ENCODE data around the gene TYW5. TPM values are rescaled to one million over a fixed set of nuclear protein-coding genes. Genes with fewer than 3 reads are reported as not detected.
"Not testable (repeated sequence)": the region's sequence is repeated elsewhere in the genome, so short reads cannot be mapped to it uniquely, and the experiment has no call there.

The TYW5 gene
- total RNA-seq, 2 experiments from 2014 or later = 7.8 to 7.9 TPM

DNA sequence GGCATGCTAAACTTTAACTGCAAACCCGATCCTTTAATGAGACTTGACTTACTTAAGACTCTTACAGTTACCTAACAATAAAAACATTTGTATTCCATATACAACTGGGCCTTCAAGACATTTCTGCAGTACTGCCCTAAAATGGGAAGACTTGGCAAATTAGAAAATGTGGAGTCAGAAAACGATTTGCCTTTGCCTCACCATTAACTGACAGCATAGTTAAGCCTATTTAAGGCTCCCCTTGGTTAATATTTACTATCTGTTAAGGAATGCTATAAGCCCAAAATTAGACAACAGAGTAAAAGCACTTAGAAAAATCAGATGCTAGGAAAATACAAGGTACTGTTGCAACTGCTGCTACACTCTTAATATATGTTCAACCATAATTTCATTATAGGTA, 18.7 kb downstream of the TYW5 start:
- CTCF ChIA-PET = no interaction called here
- Mint-ChIP-seq H3K27me3 (ENCODE audit: low read depth) (no peaks in the 10 kb centered on the region), H3K4me1 (ENCODE audit: low read depth) (no peaks in the 10 kb centered on the region), H3K27ac (no peak overlapping the region), H3K4me3 (no peak overlapping the region), H3K9me3 (no peaks in the 10 kb centered on the region), H3K36me3 (ENCODE audit: low read depth) (peaks cover 10% of the 10 kb centered on the region)
- DNase-seq = no peak
- intact Hi-C loops (cut with micrococcal nuclease) = no loop called here

DNA sequence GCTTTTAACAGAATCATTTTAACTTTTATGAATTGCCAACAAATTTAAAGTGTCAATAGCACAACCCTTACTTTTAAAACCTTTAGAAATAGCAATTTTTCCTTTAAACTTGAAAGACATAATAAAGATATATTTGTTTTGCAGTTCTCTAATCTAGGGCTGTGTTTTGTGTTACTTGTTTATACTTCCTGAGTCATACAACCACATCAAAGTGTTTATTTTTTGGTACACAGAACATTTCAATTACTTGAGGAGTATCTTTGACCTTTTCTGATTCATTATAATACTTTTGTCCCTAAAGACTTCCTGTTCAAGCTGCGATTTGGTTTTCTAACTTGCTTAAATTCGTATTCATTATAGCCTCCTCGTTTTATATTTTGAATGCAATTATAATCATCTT, 21.8 kb downstream of the TYW5 start:
- Mint-ChIP-seq H3K36me3 (ENCODE audit: low read depth) (peaks cover 13% of the 10 kb centered on the region), H3K9me3 (no peaks in the 10 kb centered on the region), H3K27me3 (ENCODE audit: low read depth) (no peaks in the 10 kb centered on the region), H3K4me3 (no peak overlapping the region), H3K27ac (no peak overlapping the region), H3K4me1 (ENCODE audit: low read depth) (no peaks in the 10 kb centered on the region)
- intact Hi-C loops (cut with micrococcal nuclease) = no loop called here
- CTCF ChIA-PET = interaction anchor here (0.6 kb wide), 1 partner anchor 117 kb away, joined by 3 read pairs; no protein-coding TSS in a partner anchor
- no peak for DNase-seq

DNA sequence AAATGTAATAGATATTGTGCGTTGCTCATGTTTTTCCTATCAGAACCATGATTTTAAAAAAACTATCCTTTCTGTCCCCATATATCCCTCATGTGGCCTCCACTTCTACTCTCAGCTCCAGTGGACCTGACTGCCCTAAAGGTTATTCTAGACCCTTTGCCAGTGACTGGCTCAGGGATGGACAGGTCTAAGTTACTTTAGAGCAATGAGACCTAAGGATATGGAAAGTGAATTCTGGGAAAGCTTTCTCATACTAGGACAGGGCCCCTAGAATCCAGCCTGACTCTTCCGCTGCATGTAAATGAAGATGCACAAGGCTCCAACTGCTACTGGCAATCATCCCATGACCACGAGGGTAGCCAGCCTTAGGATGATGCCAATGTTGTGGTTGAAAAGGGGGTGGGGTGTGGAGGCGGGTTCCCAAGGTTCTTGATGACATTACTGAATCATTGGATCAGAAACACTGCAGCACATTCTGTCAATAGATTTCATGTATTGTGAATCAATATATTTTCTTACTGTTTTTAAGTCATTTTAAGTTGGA, 22.9 kb downstream of the TYW5 start:
- Mint-ChIP-seq H3K27me3 (ENCODE audit: low read depth) (no peaks in the 10 kb centered on the region), H3K27ac (no peak overlapping the region), H3K9me3 (no peaks in the 10 kb centered on the region), H3K4me1 (ENCODE audit: low read depth) (no peaks in the 10 kb centered on the region), H3K36me3 (ENCODE audit: low read depth) (peaks cover 12% of the 10 kb centered on the region), H3K4me3 (no peak overlapping the region)
- intact Hi-C loops (cut with micrococcal nuclease) = no loop called here
- CTCF ChIA-PET = interaction anchor here (0.5 to 0.9 kb wide), 2 partner anchors 8 to 45 kb away, joined by 3 to 4 read pairs; no protein-coding TSS in a partner anchor
- DNase-seq = no peak

DNA sequence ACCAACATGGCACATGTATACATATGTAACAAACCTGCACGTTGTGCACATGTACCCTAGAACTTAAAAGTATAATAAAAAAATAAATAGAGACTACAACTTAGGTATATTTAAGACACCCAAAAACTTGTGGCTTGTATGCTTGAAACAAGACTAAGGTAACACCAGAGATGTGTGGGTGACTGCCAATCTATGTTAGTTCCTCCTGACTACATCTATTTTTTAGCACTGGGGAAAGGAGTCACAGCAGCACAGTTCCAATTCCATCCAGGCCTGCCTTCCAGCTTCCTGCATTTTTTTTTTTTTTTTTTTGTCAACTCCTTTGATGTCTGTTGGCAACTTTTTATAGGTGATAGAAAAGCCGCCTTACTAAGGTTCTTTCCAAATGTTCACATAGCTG, 26.0 kb downstream of the TYW5 start:
- Mint-ChIP-seq H3K4me1 (ENCODE audit: low read depth) (peaks cover 2% of the 10 kb centered on the region), H3K9me3 (no peaks in the 10 kb centered on the region), H3K36me3 (ENCODE audit: low read depth) (peaks cover 20% of the 10 kb centered on the region), H3K27ac (no peak overlapping the region), H3K4me3 (no peak overlapping the region), H3K27me3 (ENCODE audit: low read depth) (no peaks in the 10 kb centered on the region)
- DNase-seq = no peak
- intact Hi-C loops (cut with micrococcal nuclease) = no loop called here
- CTCF ChIA-PET = interaction anchor here (0.7 kb wide), 1 partner anchor 364 kb away, joined by 3 read pairs; no protein-coding TSS in a partner anchor

DNA sequence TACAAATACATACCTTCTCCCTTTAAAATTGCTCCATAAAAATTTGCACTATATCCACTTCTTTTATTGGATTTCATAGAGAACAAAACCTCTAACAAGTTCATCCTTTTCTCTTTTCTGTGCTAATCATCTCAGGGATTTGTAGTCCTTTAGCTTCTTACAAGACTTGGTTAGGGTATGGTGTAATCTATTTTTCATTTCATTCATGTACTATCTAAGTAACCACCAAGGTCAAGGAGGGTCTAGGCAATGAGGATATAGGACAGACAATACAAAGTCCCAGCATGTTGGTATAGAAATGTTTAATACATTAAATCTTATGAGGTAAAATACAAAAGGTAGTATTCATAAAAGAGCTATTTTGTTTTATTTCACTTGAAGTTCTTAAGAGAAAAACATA, 26.7 kb downstream of the TYW5 start:
- Mint-ChIP-seq H3K4me1 (ENCODE audit: low read depth) (peaks cover 7% of the 10 kb centered on the region), H3K36me3 (ENCODE audit: low read depth) (peaks cover 20% of the 10 kb centered on the region), H3K27ac (no peak overlapping the region), H3K27me3 (ENCODE audit: low read depth) (no peaks in the 10 kb centered on the region), H3K4me3 (no peak overlapping the region), H3K9me3 (no peaks in the 10 kb centered on the region)
- intact Hi-C loops (cut with micrococcal nuclease) = no loop called here
- CTCF ChIA-PET = no interaction called here
- no peak for DNase-seq

DNA sequence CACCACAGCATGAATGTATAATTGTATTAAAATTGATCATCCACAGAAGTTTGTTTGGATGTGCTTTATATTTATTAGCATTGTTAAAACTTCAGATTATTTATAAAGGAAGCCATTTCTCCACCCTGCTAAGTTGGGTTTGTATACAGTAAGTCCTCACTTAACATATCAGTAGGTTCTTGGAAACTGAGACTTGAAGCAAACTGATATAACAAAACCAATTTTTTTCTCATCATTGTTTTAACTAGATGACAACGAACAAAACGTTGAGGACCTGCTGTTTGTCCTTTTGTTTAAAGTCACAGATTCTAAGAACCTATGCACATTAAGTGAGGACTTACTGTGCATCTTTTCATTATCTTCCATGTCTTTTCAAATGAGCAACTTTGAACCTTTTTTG, 27.1 kb downstream of the TYW5 start:
- Mint-ChIP-seq H3K36me3 (ENCODE audit: low read depth) (peaks cover 20% of the 10 kb centered on the region), H3K27ac (no peak overlapping the region), H3K4me1 (ENCODE audit: low read depth) (peaks cover 7% of the 10 kb centered on the region), H3K9me3 (no peaks in the 10 kb centered on the region), H3K4me3 (no peak overlapping the region), H3K27me3 (ENCODE audit: low read depth) (no peaks in the 10 kb centered on the region)
- intact Hi-C loops (cut with micrococcal nuclease) = no loop called here
- CTCF ChIA-PET = no interaction called here
- no peak for DNase-seq

DNA sequence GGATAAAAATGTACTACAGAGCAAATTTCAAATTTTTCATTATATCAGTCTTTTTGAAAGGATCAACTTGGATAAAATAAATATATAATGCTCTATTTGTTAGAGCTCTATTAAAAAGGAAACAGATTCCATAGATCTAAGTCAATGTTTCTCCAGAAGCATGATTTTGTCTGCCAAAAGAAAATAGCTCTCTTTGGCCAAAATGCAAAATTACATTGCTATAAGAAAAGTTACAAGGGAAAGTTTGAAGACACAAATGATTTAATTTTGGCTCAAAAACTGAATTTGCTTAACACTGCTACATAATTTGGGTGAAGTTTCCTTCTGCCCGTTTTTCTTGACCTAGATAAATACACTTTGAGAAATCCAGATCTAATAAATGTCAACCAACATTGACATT, 28.5 kb downstream of the TYW5 start:
- Mint-ChIP-seq H3K4me3 (no peak overlapping the region), H3K27ac (no peak overlapping the region), H3K27me3 (ENCODE audit: low read depth) (no peaks in the 10 kb centered on the region), H3K9me3 (no peaks in the 10 kb centered on the region), H3K4me1 (ENCODE audit: low read depth) (peaks cover 12% of the 10 kb centered on the region), H3K36me3 (ENCODE audit: low read depth) (peaks cover 22% of the 10 kb centered on the region)
- DNase-seq = no peak
- intact Hi-C loops (cut with micrococcal nuclease) = no loop called here
- CTCF ChIA-PET = no interaction called here

DNA sequence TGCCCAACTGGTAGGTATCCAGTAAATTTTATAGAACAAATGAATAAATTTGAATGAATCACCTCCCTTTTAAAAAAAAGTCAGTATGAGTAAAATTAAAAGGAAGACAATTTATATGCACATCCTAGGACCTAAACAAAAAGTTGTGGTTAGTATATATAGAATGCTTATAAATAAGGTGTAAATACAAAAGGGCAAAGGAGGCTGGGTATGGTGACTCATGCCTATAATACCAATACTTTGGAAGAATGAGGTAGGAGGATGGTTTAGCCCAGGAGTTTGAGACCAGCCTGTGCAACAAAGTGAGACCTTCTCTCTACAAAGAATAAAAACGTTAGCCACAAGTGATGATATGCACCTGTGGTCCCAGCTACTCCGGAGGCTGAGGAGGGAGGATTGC, 31.4 kb downstream of the TYW5 start:
- intact Hi-C loops (cut with micrococcal nuclease) = no loop called here
- CTCF ChIA-PET = no interaction called here
- Mint-ChIP-seq H3K4me3 (no peak overlapping the region), H3K9me3 (no peaks in the 10 kb centered on the region), H3K27me3 (ENCODE audit: low read depth) (no peaks in the 10 kb centered on the region), H3K36me3 (ENCODE audit: low read depth) (peaks cover 20% of the 10 kb centered on the region), H3K4me1 (ENCODE audit: low read depth) (peaks cover 15% of the 10 kb centered on the region), H3K27ac (no peak overlapping the region)
- no peak for DNase-seq

DNA sequence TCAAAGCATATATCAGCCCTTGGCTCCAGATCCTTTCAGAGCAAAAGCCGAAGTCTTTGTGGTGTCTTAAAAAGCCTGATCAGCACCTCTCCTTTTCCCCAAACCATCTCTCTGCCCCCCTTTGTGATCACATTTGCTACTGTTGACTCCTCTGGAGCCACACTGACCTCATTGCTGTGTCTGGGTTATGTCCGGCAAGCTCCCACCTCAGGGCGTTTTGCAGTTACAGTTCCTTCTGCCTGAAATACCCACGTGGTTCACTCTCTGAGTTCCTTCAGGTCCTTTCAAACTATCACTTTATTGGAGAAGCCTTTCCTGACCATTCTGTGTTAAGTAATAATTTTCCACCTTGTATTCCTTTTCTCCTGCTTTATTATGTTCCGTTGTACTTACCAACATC, 32.4 kb downstream of the TYW5 start:
- CTCF ChIA-PET = no interaction called here
- Mint-ChIP-seq H3K9me3 (no peaks in the 10 kb centered on the region), H3K36me3 (ENCODE audit: low read depth) (peaks cover 26% of the 10 kb centered on the region), H3K4me1 (ENCODE audit: low read depth) (peaks cover 20% of the 10 kb centered on the region), H3K4me3 (no peak overlapping the region), H3K27me3 (ENCODE audit: low read depth) (no peaks in the 10 kb centered on the region), H3K27ac (no peak overlapping the region)
- intact Hi-C loops (cut with micrococcal nuclease) = no loop called here
- no peak for DNase-seq

DNA sequence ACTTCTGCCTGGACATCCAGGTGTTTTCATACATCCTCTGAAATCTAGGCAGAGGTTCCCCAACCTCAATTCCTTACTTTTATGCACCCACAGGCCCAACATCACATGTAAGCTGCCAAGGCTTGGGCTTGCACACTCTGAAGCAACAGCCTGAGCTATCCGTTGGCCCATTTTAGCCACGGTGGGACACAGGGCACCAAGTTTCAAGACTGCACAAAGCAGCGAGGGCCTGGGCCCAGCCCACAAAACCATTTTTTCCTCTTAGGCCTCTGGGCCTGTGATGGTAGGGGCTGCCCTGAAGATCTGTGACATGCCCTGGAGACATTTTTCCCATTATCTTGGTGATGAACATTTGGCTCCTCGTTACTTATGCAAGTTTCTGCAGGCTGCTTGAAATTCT, 38.3 kb downstream of the TYW5 start:
- Mint-ChIP-seq H3K27ac (no peak overlapping the region), H3K36me3 (ENCODE audit: low read depth) (peaks cover 45% of the 10 kb centered on the region), H3K4me1 (ENCODE audit: low read depth) (peaks cover 27% of the 10 kb centered on the region), H3K4me3 (no peak overlapping the region), H3K27me3 (ENCODE audit: low read depth) (no peaks in the 10 kb centered on the region), H3K9me3 (peaks cover 15% of the 10 kb centered on the region)
- intact Hi-C loops (cut with micrococcal nuclease) = no loop called here
- DNase-seq = no peak
- CTCF ChIA-PET = no interaction called here

DNA sequence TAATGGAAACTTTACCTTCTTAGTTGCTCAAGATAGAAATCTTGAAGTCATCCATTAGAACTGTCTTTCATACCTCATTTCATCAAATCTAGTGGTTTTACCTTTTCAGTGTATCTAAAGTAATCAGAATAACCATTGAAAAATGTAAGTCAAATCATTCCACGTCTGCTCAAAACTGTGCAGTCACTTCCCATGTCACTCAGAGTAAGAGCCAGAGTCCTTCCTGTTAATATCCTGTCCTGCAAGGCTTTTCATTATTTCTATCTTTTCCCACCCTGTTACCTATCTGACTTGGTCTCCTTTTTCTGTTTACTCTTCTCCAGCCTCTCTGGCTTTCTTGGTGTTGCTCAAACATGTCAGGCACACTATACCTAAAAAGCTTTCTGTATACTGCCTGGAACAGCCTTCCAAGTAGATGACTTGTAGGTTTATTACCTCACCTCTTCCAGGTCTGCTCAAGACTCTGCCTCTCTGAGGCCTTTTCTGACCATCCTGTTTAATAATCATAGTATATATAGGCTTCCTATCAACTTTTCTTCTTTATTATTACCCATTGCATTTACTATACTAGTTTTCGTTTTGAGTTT, 40.8 kb downstream of the TYW5 start:
- no peak overlapping the region for H3K27ac Mint-ChIP-seq
- H3K4me1 Mint-ChIP-seq (ENCODE audit: low read depth) = peaks cover 29% of the 10 kb centered on the region
- H3K27me3 Mint-ChIP-seq (ENCODE audit: low read depth) = no peaks in the 10 kb centered on the region
- intact Hi-C loops (cut with micrococcal nuclease) = loop anchor here (5.0 kb wide), 2 partner anchors 393 to 458 kb away; partner anchors contain the start of gene SPATS2L
- CTCF ChIA-PET = interaction anchor here (1.3 kb wide), 1 partner anchor 26 kb away, joined by 4 read pairs; no protein-coding TSS in a partner anchor
- H3K36me3 Mint-ChIP-seq (ENCODE audit: low read depth) = peaks cover 45% of the 10 kb centered on the region
- no peak for DNase-seq
- H3K9me3 Mint-ChIP-seq = peaks cover 15% of the 10 kb centered on the region
- H3K4me3 Mint-ChIP-seq = peak overlapping the region; percentile 4

DNA sequence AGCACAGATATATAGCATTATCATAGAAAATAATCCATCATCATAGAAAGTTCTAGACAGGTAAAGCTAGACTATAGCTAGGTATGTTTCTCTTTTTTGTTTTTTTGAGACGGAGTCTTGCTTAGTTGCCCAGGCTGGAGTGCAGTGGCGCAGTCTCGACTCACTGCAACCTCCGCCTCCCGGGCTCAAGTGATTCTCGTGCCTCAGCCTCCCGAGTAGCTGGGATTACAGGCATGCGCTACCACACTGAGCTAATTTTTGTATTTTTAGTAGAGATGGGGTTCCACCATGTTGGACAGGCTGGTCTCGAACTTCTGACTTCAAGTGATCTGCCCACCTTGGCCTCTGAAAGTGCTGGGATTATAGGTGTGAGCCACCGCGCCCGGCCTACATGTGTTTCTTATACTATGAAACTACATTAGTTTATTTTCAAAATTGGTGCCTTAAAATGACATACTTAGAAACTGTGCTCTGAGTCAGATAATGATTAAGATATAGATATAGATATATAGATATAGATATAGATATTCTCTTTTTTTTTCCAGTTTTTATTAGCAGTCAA, 42.7 kb downstream of the TYW5 start:
- not testable (repeated sequence) for H3K27me3 Mint-ChIP-seq (ENCODE audit: low read depth)

DNA sequence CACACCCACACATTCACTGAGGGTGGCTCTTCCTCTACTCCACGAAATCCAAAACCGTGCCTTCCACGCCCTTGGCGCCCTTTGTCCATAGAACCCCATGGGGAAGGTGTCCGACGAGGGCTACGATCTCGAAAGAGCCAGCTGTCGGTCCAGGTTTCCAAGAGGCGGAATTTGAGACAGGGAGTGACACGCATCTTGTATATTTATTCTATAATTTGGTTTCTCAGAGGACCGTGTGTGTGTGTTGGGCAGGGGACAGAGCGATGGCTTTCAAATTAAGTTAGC, 43.5 kb downstream of the TYW5 start:
- peaks cover 24% of the 10 kb centered on the region for H3K4me1 Mint-ChIP-seq (ENCODE audit: low read depth)
- peak overlapping the region; percentile 91 for H3K27ac Mint-ChIP-seq
- H3K36me3 Mint-ChIP-seq (ENCODE audit: low read depth) = peaks cover 24% of the 10 kb centered on the region
- CTCF ChIA-PET = interaction anchor here (1.3 kb wide), 1 partner anchor 29 kb away, joined by 3 read pairs; no protein-coding TSS in a partner anchor
- peaks cover 8% of the 10 kb centered on the region for H3K9me3 Mint-ChIP-seq
- no peak for DNase-seq
- intact Hi-C loops (cut with micrococcal nuclease) = loop anchor here (1.0 to 5.0 kb wide), 6 partner anchors 43 to 615 kb away; partner anchors contain the start of genes FTCDNL1, MAIP1, SGO2 and SPATS2L
- peak overlapping the region; percentile 96 for H3K4me3 Mint-ChIP-seq
- H3K27me3 Mint-ChIP-seq (ENCODE audit: low read depth) = peaks cover 2% of the 10 kb centered on the region

More for the DNA sequence above, 42.7 kb downstream of the TYW5 start:
- Mint-ChIP-seq H3K9me3 (peaks cover 15% of the 10 kb centered on the region), H3K4me3 (peak overlapping the region; percentile 96), H3K36me3 (ENCODE audit: low read depth) (peaks cover 32% of the 10 kb centered on the region), H3K4me1 (ENCODE audit: low read depth) (peaks cover 24% of the 10 kb centered on the region)
- CTCF ChIA-PET = interaction anchor here (1.3 kb wide), 1 partner anchor 28 kb away, joined by 3 read pairs; no protein-coding TSS in a partner anchor
- H3K27ac Mint-ChIP-seq, DNase-seq: not testable (repeated sequence)
- intact Hi-C loops (cut with micrococcal nuclease) = loop anchor here (5.0 kb wide), 2 partner anchors 395 to 460 kb away; partner anchors contain the start of gene SPATS2L

Measured in activated naive CD4-positive, alpha-beta T cell treated with anti-CD3 and anti-CD28 coated beads for 36 hours (primary cell).